GM10266 (cell line): ENCODE data around the gene LMF2.

ENCODE experiments used
- DNase-seq: peaks from one replicate; pipeline ENCODE4 v3.0.0; 2012; ENCODE audit errors: extremely low spot score
- CTCF ChIP-seq: IDR thresholded peaks from 2 replicates; pipeline ENCODE4 v1.5.1; 2012; ENCODE audit warnings: mild to moderate bottlenecking, low read depth; ENCODE audit not compliant: control insufficient read depth, insufficient read depth; ENCODE audit errors: missing control alignments

Gene LMF2

GRCh38 chr22:50461536-50461935 lies 46.0 kb downstream of the LMF2 start:
- no peak for TF ChIP-seq CTCF
- no peak for DNase-seq

- no peak for DNase-seq
- TF ChIP-seq CTCF: no peak
These were observed 46.6 kb downstream of the LMF2 start for GRCh38 chr22:50460938-50461337.

- no peak for DNase-seq
- TF ChIP-seq CTCF: peak; percentile 8
These were observed 47.9 kb downstream of the LMF2 start for GRCh38 chr22:50459496-50460140.

GRCh38 chr22:50459016-50459415 lies 48.5 kb downstream of the LMF2 start:
- DNase-seq: no peak
- no peak for TF ChIP-seq CTCF

- no peak for DNase-seq
- peak; percentile 32 for TF ChIP-seq CTCF
These were observed 50.9 kb downstream of the LMF2 start for GRCh38 chr22:50456466-50457234.

- TF ChIP-seq CTCF: no peak
- no peak for DNase-seq
These were observed 51.5 kb downstream of the LMF2 start for GRCh38 chr22:50456026-50456425.

- DNase-seq: no peak
- no peak for TF ChIP-seq CTCF
These were observed 52.3 kb downstream of the LMF2 start for GRCh38 chr22:50455201-50455600.
